Suprapubic skin (tissue), 3 donors: ENCODE measurements around the gene UBAC1.

Experiments used
- CTCF ChIP-seq, 2 donors: fragments of 200-600 bp in 1 of 2; fragments of 450-650 bp in 1 of 2; sonication (generic) in 1 of 2; IDR thresholded peaks; one replicate each; pipeline ENCODE4 v1.5.1; 2016 to 2019; ENCODE audit warnings: antibody characterized with exemption in 2 of 2, mild to moderate bottlenecking in 1 of 2, moderate library complexity in 1 of 2
- POLR2AphosphoS5 ChIP-seq, 3 donors: sonication (generic); formaldehyde crosslinking; IDR thresholded peaks; one replicate each; pipeline ENCODE4 v1.6.1; 2017; ENCODE audit warnings: antibody characterized with exemption in 3 of 3

- TF ChIP-seq CTCF (IDR thresholded peaks at IDR 0.05) (no peak), POLR2AphosphoS5 (IDR thresholded peaks at IDR 0.05) (no peak)
Measured at GRCh38 chr9:136002881-136003280, 41.7 kb upstream of the UBAC1 start.
